HCT116 (cell line): ENCODE measurements around the gene BRD2. TPM values are rescaled to one million over a fixed set of nuclear protein-coding genes. Genes with fewer than 3 reads are reported as not detected.

Source experiments
- ATAC-seq: fragments of 200-7000 bp; cut with Tn5 transposase; 2 replicates; pipeline ENCODE4 v1.9.1; 2020; ENCODE audit warnings: mild to moderate bottlenecking, moderate library complexity
- BruUV-seq: library from RNA; stranded (reverse); fragments of 400-500 nt; replicated peaks from 2 replicates; lab custom pipeline; 2021; lab: Mats Ljungman, UMichigan
- CTCF ChIA-PET: fragments of 300-600 bp; sonication (Branson Sonifier 250); formaldehyde crosslinking; loops from one replicate; lab custom pipeline; 2021; ENCODE audit warnings: antibody characterized with exemption; lab: Charles Lee
- POLR2A ChIA-PET: fragments of 300-600, 350-600 bp; sonication (Branson Sonifier 250); formaldehyde crosslinking; loops from one replicate; lab custom pipeline; 2021; ENCODE audit warnings: antibody characterized with exemption; lab: Charles Lee
- RAD21 ChIA-PET, 2 experiments: fragments of 300-600 bp; sonication (Branson Sonifier 250); formaldehyde crosslinking; loops; one replicate each; lab custom pipeline; 2023; ENCODE audit warnings: low total read pairs in 2 of 2; ENCODE audit not compliant: uncharacterized antibody in 2 of 2, unreplicated experiment in 2 of 2, low non-redundant PET in 1 of 2; lab: Charles Lee
- DNase-seq: peaks from one replicate; pipeline ENCODE4 v3.0.0-alpha.2; 2010; ENCODE audit warnings: low read depth, low spot score
- H2AFZ ChIP-seq: fragments of 200-600 bp; shearing (Covaris generic), sonication (generic); 2 replicates; pipeline ENCODE4 v1.6.1; 2017; ENCODE audit warnings: low read depth, mixed run types, mixed read lengths, antibody characterized with exemption, low read length; ENCODE audit not compliant: poor library complexity, severe bottlenecking
- H3K27ac ChIP-seq: 2 replicates; pipeline ENCODE4 v1.5.1; 2012; ENCODE audit warnings: low read depth, low read length
- H3K27me3 ChIP-seq: fragments of 200-600 bp; sonication (generic); 2 replicates; pipeline ENCODE4 v1.6.1; 2016; ENCODE audit warnings: mixed run types, low read length, mixed read lengths; ENCODE audit not compliant: insufficient read depth
- H3K36me3 ChIP-seq, 2 experiments: fragments of 200-500 bp in 1 of 2; fragments of 200-600 bp in 1 of 2; sonication (Bioruptor generic) in 1 of 2; sonication (generic) in 1 of 2; 2 replicates each; pipeline versions ENCODE4 v1.5.1 to v1.6.1; 2014 to 2016; ENCODE audit warnings: low read length in 2 of 2, inconsistent platforms in 1 of 2, mixed read lengths in 1 of 2, mixed run types in 1 of 2; ENCODE audit not compliant: insufficient read depth in 2 of 2, control insufficient read depth in 1 of 2
- H3K4me1 ChIP-seq, 2 experiments: fragments of 200-600 bp in 1 of 2; sonication (generic) in 1 of 2; 2 replicates each; pipeline versions ENCODE4 v1.5.1 to v1.6.1; 2012 to 2017; ENCODE audit warnings: low read length in 2 of 2, inconsistent platforms in 1 of 2, mild to moderate bottlenecking in 1 of 2, mixed read lengths in 1 of 2, mixed run types in 1 of 2, moderate library complexity in 1 of 2; ENCODE audit not compliant: insufficient read depth in 2 of 2, control insufficient read depth in 1 of 2
- H3K4me2 ChIP-seq: fragments of 200-600 bp; sonication (generic); 2 replicates; pipeline ENCODE4 v1.6.1; 2017; ENCODE audit warnings: mixed run types, low read length, mixed read lengths
- H3K4me3 ChIP-seq, 2 experiments: fragments of 200-600 bp in 1 of 2; sonication (generic) in 1 of 2; replicated peaks in 1 of 2; 2 replicates each; pipeline ENCODE4 v1.5.1; 2011 to 2016; ENCODE audit warnings: low read length in 2 of 2, control low read depth in 1 of 2, low read depth in 1 of 2, mild to moderate bottlenecking in 1 of 2, mixed read lengths in 1 of 2, mixed run types in 1 of 2
- H3K79me2 ChIP-seq: fragments of 200-600 bp; sonication (generic); 2 replicates; pipeline ENCODE4 v1.6.1; 2017; ENCODE audit warnings: mild to moderate bottlenecking, mixed run types, low read length, moderate library complexity, mixed read lengths; ENCODE audit not compliant: insufficient read depth
- H3K9ac ChIP-seq: fragments of 200-600 bp; sonication (generic); 2 replicates; pipeline ENCODE4 v1.6.1; 2016; ENCODE audit warnings: low read length, mixed read lengths
- H3K9me2 ChIP-seq: fragments of 200-600 bp; sonication (generic), shearing (Covaris generic); 2 replicates; pipeline ENCODE4 v1.6.1; 2017; ENCODE audit warnings: mixed run types, mild to moderate bottlenecking, moderate library complexity; ENCODE audit not compliant: insufficient read depth
- H3K9me3 ChIP-seq, 2 experiments: fragments of 200-500 bp in 1 of 2; fragments of 200-600 bp in 1 of 2; sonication (Bioruptor generic) in 1 of 2; sonication (generic) in 1 of 2; 2 replicates each; pipeline ENCODE4 v1.6.1; 2014 to 2017; ENCODE audit warnings: low read length in 2 of 2, mixed read lengths in 2 of 2, inconsistent platforms in 1 of 2, low read depth in 1 of 2, mild to moderate bottlenecking in 1 of 2, mixed run types in 1 of 2, moderate library complexity in 1 of 2; ENCODE audit not compliant: control insufficient read depth in 1 of 2, insufficient read depth in 1 of 2
- H4K20me1 ChIP-seq: fragments of 200-600 bp; sonication (generic), shearing (Covaris generic); 2 replicates; pipeline ENCODE4 v1.6.1; 2017; ENCODE audit warnings: mixed run types, mild to moderate bottlenecking, moderate library complexity; ENCODE audit not compliant: insufficient read depth
- CBX3 ChIP-seq: IDR thresholded peaks from 2 replicates; pipeline ENCODE4 v1.6.1; 2012; ENCODE audit warnings: low read depth
- EGR1 ChIP-seq: IDR thresholded peaks from 2 replicates; pipeline ENCODE4 v1.6.1; 2012; ENCODE audit warnings: low read depth
- ELF1 ChIP-seq: IDR thresholded peaks from 2 replicates; pipeline ENCODE4 v1.6.1; 2012; ENCODE audit warnings: low read depth, borderline replicate concordance
- EZH2 ChIP-seq: fragments of 200-600 bp; sonication (generic); IDR thresholded peaks from 2 replicates; pipeline ENCODE4 v1.6.1; 2017; ENCODE audit warnings: antibody characterized with exemption, mixed run types
- EZH2phosphoT487 ChIP-seq: fragments of 200-600 bp; IDR thresholded peaks from 2 replicates; pipeline ENCODE4 v1.6.1; 2018; ENCODE audit warnings: antibody characterized with exemption, borderline replicate concordance
- FOSL1 ChIP-seq: IDR thresholded peaks from 2 replicates; pipeline ENCODE4 v1.6.1; 2012; ENCODE audit warnings: low read depth
- POLR2AphosphoS5 ChIP-seq: IDR thresholded peaks from 2 replicates; pipeline ENCODE4 v1.6.1; 2011; ENCODE audit warnings: mild to moderate bottlenecking, low read depth, low read length, moderate library complexity
- RAD21 ChIP-seq: IDR thresholded peaks from 2 replicates; pipeline ENCODE4 v1.6.1; 2012; ENCODE audit warnings: low read depth, mild to moderate bottlenecking
- SP1 ChIP-seq: IDR thresholded peaks from 2 replicates; pipeline ENCODE4 v1.6.1; 2012; ENCODE audit warnings: low read depth
- TCF7L2 ChIP-seq: IDR thresholded peaks from 2 replicates; pipeline ENCODE4 v1.7.0; 2011; ENCODE audit warnings: borderline replicate concordance, inconsistent platforms; ENCODE audit not compliant: insufficient read depth, insufficient read length; ENCODE audit errors: extremely low read depth
- ZNF274 ChIP-seq: fragments of 200-500 bp; sonication (Bioruptor generic); IDR thresholded peaks from 2 replicates; pipeline ENCODE4 v1.6.1; 2014; ENCODE audit warnings: mild to moderate bottlenecking, low read depth, low read length, inconsistent platforms
- intact Hi-C: fragments of 100-400 bp; cut with micrococcal nuclease; formaldehyde crosslinking; loops from 2 replicates; pipeline ENCODE4 v1.10.0; 2022
- total RNA-seq: library from RNA; stranded (reverse); gene quantifications from one replicate; pipeline ENCODE4 v1.2.1, GENCODE V29; 2021; ENCODE audit not compliant: unreplicated experiment
- TF ChIP-seq, protein P1 (sequence below): IDR thresholded peaks from 2 replicates; pipeline ENCODE4 v1.6.1; 2012
- TF ChIP-seq, protein P2 (sequence below), 3 experiments: fragments of 200-600 bp in 1 of 3; sonication (generic) in 1 of 3; IDR thresholded peaks in 2 of 3; conservative IDR thresholded peaks in 1 of 3; 2 replicates each; pipeline ENCODE4 v1.5.1; 2012 to 2017; ENCODE audit warnings: low read depth in 2 of 3, low read length in 2 of 3, antibody characterized with exemption in 1 of 3, borderline replicate concordance in 1 of 3, control low read depth in 1 of 3, mild to moderate bottlenecking in 1 of 3, mixed read lengths in 1 of 3, mixed run types in 1 of 3, moderate library complexity in 1 of 3; ENCODE audit not compliant: insufficient read depth in 1 of 3
- TF ChIP-seq, protein P3 (sequence below): IDR thresholded peaks from 2 replicates; pipeline ENCODE4 v1.6.1; 2012; ENCODE audit warnings: low read depth

Gene BRD2
- total RNA-seq, 1 experiment from 2014 or later, result 260 TPM

DNA sequence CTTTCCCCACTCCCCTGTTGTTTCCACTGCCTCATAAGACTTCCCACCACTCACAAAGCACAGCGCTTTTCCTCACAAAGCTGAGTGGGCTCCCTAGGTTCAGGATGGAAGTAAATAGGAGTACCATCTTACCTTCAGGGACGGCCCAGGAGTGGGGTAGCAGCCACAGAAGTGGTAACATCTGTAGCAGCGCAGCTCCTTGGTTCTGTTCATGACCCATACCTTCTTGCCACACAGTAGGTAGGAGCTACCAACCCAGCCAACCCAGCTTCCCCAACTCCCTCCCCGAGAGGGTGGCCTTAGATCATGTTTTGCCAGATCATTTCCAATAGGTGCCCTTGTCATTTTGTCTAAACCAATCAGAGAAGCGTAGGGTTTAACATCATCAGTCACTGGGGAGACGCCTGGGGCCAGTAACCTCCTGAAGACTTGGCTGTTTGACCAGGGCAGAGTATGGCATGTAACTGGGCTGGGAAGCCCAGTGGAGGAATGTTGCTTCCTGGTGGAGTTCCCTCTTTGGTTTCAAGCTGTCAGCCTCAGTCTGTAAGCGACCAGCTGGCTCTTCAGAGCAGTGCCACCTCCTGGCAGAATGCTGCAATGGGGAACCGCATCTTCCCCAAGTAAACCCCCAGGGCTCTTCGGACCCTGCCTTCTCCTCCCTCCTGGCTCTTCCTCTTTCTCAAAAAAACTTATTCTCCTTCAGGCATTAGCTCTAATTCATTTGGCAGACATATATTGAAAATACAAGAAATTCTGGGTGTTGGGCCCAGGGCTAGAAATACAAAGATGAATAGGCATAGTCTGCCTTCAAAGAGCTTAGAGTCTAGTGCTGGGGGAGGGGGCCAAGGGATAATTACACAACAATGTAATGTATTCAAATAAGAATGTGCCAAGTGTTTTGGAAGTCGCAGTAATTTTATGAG is 15.3 kb upstream of the BRD2 start, which contains the start of gene HLA-DMA (continued):
- peak; percentile 62; the same call in 1 of the 2 replicates for TF ChIP-seq SP1
- 0 out of 2 replicates have a peak, but pooled peaks have one; percentile 40 for TF ChIP-seq POLR2AphosphoS5

DNA sequence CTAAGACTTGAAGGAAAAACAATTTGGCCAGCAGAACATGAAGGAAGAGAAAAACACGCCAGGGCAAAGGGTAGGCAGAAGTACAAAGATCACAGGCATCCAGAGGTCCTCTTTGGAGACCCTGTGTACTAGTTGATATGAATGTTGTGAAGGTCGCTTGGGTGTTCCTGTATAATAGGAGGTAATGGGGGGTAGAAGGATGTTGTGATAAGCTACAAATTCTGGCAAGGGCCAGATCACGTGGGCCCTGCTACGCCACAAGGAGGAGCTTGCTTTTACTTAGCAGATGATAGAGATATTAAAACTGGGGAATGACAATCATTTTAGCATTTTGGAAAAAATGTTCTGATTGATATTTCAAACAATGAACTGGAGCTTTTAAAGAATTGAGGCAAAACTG is 14.6 kb upstream of the BRD2 start:
- ChIA-PET CTCF (interaction anchor here (0.9 to 3.8 kb wide), 16 partner anchors 10 to 115 kb away, joined by 3 to 73 read pairs (median 8); partner anchors contain the start of genes BRD2, HLA-DMB, PSMB9 and TAP1), RAD21 (no interaction called here), POLR2A (interaction anchor here (1.2 to 8.1 kb wide), 3 partner anchors 10 to 15 kb away, joined by 3 to 143 read pairs (median 4); partner anchors contain the start of genes BRD2 and HLA-DMB)
- Histone ChIP-seq H4K20me1 (no peaks in the 10 kb centered on the region), H3K79me2 (no peaks in the 10 kb centered on the region), H3K9me3 (no peaks in the 10 kb centered on the region), H3K4me3 (no peak overlapping the region), H3K9me2 (no peaks in the 10 kb centered on the region), H3K27ac (no peak overlapping the region), H3K4me2 (no peak overlapping the region), H3K4me1 (peaks cover 0 to 17% of the 10 kb centered on the region in 2 experiments; a peak in 2 of 4 replicates), H3K36me3 (no peaks in the 10 kb centered on the region), H3K27me3 (no peaks in the 10 kb centered on the region), H2AFZ (no peak overlapping the region), H3K9ac (no peak overlapping the region)
- ATAC-seq (no peak), DNase-seq (no peak)
- BruUV-seq, result no TSS peak
- intact Hi-C loops, result loop anchor here (1.0 kb wide), 1 partner anchor 14 kb away; no protein-coding TSS in a partner anchor
- TF ChIP-seq EZH2 (no peak), CBX3 (no peak), ZNF274 (no peak), RAD21 (no peak), EGR1 (no peak), EZH2phosphoT487 (no peak), TCF7L2 (no peak), FOSL1 (no peak), ELF1 (no peak), POLR2AphosphoS5 (no peak)
- TF ChIP-seq, protein P1, sequence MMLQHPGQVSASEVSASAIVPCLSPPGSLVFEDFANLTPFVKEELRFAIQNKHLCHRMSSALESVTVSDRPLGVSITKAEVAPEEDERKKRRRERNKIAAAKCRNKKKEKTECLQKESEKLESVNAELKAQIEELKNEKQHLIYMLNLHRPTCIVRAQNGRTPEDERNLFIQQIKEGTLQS, result no peak
- TF ChIP-seq, protein P2, sequence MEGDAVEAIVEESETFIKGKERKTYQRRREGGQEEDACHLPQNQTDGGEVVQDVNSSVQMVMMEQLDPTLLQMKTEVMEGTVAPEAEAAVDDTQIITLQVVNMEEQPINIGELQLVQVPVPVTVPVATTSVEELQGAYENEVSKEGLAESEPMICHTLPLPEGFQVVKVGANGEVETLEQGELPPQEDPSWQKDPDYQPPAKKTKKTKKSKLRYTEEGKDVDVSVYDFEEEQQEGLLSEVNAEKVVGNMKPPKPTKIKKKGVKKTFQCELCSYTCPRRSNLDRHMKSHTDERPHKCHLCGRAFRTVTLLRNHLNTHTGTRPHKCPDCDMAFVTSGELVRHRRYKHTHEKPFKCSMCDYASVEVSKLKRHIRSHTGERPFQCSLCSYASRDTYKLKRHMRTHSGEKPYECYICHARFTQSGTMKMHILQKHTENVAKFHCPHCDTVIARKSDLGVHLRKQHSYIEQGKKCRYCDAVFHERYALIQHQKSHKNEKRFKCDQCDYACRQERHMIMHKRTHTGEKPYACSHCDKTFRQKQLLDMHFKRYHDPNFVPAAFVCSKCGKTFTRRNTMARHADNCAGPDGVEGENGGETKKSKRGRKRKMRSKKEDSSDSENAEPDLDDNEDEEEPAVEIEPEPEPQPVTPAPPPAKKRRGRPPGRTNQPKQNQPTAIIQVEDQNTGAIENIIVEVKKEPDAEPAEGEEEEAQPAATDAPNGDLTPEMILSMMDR (IDR thresholded peaks at IDR 0.05 in 2 of 3, conservative IDR thresholded peaks at IDR 0.05 in 1 of 3; ENCODE audit: borderline replicate concordance in 1 of 3, insufficient read depth in 1 of 3, low read depth in 2 of 3, low read length in 2 of 3), result no peak
- TF ChIP-seq, protein P3, sequence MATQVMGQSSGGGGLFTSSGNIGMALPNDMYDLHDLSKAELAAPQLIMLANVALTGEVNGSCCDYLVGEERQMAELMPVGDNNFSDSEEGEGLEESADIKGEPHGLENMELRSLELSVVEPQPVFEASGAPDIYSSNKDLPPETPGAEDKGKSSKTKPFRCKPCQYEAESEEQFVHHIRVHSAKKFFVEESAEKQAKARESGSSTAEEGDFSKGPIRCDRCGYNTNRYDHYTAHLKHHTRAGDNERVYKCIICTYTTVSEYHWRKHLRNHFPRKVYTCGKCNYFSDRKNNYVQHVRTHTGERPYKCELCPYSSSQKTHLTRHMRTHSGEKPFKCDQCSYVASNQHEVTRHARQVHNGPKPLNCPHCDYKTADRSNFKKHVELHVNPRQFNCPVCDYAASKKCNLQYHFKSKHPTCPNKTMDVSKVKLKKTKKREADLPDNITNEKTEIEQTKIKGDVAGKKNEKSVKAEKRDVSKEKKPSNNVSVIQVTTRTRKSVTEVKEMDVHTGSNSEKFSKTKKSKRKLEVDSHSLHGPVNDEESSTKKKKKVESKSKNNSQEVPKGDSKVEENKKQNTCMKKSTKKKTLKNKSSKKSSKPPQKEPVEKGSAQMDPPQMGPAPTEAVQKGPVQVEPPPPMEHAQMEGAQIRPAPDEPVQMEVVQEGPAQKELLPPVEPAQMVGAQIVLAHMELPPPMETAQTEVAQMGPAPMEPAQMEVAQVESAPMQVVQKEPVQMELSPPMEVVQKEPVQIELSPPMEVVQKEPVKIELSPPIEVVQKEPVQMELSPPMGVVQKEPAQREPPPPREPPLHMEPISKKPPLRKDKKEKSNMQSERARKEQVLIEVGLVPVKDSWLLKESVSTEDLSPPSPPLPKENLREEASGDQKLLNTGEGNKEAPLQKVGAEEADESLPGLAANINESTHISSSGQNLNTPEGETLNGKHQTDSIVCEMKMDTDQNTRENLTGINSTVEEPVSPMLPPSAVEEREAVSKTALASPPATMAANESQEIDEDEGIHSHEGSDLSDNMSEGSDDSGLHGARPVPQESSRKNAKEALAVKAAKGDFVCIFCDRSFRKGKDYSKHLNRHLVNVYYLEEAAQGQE, result no peak
